GM19238 (cell line): ENCODE results near the gene ZNF664.

ENCODE experiments used
- DNase-seq: peaks from one replicate; pipeline ENCODE4 v3.0.0; 2011; ENCODE audit warnings: low spot score; ENCODE audit not compliant: insufficient read length

The ZNF664 gene

GRCh38 chr12:123972457-123973401 lies at the start of gene ZNF664, which contains the start of gene CCDC92:
TSS of gene ZNF664 (plus strand) at chr12:123973215. CDS start at chr12:124012145, 38,930 bp downstream.
TSS of gene CCDC92 (minus strand) at chr12:123972831. CDS start at chr12:123944305, 28,526 bp downstream.
- peak; percentile 96 for DNase-seq

DNA sequence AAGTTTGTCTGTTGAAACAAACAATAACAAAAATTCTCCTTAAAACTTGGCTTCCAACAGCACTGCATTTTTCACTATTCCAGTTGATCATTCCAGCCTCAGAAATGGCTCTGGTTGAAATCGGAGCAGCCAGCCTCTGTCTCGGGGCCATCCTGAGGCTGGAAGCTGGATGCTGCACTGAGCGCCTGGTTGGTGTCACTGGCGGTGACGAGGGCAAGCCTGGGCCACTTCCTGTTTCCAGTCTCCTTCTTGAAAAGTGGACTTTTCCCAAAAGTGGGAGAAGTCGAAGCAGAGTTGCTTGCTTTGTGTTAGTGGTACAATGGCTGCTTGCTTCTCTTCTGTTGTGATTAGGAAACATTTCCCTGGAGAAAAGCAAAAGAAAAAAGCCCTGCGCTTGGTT lies 49.1 kb upstream of the ZNF664 start:
- no peak for DNase-seq

DNA sequence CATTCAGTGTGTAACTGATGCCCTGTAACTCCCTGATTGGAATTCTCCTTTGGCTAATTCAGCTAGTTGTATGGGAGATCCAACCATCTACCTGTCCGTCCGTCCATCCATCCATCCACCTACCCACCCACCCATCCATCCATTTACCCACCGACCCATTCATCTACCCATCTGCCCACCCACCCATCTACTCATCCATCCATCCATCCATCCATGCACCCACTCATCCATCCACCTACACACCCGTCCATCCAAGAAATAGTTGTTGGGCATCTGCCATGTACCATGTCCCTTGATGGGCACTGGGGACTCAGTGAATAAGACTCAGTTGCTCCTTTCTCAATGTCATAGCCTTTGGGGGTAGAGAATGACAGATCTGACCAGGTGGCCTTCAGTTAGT lies 48.5 kb upstream of the ZNF664 start:
- no peak for DNase-seq

DNA sequence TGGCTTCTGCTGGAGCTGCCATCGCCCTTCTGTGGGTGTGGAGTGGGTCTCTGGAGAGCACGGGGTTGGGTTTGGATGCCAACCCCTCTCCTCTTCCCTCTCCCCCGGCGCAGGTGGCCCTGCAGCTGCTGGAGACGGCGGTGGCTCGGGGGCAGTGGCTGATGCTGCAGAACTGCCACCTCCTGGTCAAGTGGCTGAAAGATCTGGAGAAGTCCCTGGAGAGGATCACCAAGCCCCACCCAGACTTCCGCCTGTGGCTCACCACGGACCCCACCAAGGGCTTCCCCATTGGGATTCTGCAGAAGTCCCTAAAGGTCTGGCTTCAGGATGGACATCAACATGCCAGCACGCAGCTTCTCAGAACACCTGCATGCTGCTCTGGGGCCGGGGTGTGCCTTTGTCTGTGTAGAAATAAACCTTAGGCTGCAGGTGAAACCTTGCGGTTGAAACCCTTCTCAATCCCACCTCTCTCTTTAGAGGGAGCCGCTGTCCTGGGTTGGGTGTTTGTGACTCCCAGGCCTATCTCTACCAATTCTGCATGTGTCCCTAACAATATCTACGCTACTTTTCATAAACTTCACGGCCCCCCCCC lies 44.6 kb upstream of the ZNF664 start:
- DNase-seq = no peak

- no peak for DNase-seq
Observed at GRCh38 chr12:123928897-123929296, 44.1 kb upstream of the ZNF664 start.

GRCh38 chr12:123929946-123930583 lies 43.0 kb upstream of the ZNF664 start:
- DNase-seq = no peak

- DNase-seq = no peak
Observed at GRCh38 chr12:123931686-123932321, 41.2 kb upstream of the ZNF664 start.

DNA sequence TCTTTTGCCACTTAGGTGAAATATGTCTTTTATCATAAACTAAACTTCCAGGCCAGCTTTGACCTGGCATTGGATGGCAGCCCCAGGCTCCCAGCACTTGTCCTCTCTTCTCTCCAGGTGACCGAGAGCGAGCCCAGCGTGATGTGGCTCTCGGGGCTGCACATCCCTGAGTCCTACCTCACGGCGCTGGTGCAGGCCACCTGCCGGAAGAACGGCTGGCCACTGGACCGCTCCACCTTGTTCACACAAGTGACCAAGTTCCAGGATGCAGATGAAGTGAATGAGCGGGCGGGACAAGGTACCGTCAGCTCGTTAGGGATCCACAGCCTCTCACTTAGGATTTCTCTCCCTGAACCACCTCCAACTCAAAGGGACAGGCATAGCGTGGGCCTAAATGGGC lies 39.8 kb upstream of the ZNF664 start:
- DNase-seq = no peak

GRCh38 chr12:123934016-123934620 lies 38.9 kb upstream of the ZNF664 start:
- peak; percentile 26 for DNase-seq

- no peak for DNase-seq
Observed at GRCh38 chr12:123934829-123935228, 38.2 kb upstream of the ZNF664 start.

DNA sequence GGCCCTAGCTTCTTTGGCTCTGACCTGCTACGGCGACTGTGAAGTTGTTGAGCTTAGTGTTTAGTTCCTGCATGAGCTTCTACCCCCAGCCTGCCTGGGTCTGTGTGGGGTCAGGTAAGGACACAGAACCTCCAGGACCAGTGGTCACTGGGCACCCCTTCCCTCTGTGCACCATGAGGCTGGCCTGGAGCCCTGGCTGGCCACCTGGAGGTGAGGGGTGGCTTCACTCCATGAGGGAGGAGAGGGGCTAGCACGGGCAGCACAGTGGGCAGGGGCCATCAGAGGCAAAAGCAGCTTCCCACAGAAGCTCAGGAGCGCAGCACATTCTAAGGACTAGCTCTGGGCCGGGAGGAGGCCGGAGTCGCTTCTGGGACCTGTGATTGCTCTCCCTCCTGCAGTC lies 37.1 kb upstream of the ZNF664 start:
- no peak for DNase-seq

GRCh38 chr12:123936471-123936870 lies 36.5 kb upstream of the ZNF664 start:
- DNase-seq = no peak

DNA sequence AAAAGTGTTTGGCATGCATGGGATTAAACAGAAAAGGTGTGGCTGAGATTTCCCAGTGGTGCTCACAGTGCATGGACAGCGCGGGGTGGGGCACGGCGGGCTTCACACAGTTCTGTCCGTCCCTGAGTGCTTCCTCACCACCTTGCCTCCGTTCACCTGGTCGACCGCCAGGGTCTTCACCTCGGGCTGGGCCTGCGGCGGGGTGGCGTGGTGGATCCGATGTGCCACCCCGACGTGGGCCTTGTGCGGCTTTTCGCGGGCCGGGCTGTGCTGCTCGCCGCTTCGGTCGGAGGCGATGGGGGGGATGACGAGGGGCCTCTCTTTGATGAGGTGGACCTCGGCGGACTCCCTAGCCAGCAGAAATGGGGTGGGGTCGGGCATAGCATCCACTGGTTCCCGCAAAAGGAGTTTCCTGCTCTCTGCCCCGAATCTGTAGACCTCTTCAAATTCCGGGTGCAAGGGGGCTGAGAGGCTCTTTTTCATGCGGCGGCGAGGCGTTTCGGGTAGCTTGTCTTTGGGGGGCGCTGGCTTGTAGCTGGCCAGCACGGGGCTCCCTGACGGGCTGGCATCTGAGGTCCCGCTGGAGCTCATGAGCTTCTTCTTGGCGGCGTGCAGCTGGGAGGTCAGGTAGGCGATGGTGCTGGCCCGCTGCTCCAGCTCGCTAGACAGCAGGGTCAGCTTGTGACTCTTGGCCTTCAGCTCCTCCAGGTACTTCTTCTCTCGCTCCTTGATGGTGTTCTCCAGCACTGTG lies 35.9 kb upstream of the ZNF664 start:
- peak; percentile 19 for DNase-seq

- DNase-seq = peak; percentile 64
Observed at GRCh38 chr12:123937707-123938591, 35.1 kb upstream of the ZNF664 start.

GRCh38 chr12:123938679-123939480 lies 34.1 kb upstream of the ZNF664 start:
- no peak for DNase-seq

- no peak for DNase-seq
Observed at GRCh38 chr12:123939716-123940626, 33.0 kb upstream of the ZNF664 start.

DNA sequence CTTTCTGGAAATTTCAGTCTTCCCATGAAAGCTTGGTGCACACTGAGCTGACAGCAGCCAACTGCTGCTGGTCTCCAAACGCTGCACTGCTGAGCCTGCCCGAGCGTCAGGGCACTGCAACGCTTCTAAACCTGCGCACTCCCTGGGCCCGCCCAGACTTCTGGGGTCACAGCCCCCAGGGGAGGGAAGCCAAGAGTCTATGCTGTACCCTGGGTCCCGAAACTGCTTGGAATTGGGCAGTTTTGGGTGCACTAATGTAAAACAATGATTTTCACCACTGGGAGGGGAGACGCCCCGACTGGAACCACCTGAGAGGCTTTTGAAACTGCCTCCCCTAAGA lies 32.4 kb upstream of the ZNF664 start:
- no peak for DNase-seq

DNA sequence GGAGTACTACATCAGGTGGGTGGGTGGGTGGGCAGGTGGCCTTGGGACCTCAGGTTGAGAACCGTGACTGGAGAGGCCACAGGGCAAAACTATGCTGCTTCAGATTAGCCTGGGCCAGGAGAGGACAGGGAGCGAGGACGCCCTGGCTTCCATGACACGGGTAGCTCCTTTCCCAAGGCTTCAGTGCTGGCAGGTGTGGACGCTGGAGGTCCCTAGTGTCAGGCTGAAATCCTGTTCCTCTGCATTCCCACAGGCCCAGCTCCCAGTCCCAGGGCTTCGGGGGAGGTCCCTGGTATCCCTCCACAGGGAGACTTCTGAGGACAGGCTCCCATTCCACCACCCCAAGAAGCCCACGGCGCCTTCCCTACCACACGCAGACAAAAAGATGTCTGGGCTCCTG lies 32.0 kb upstream of the ZNF664 start:
- no peak for DNase-seq
